ENCODE measurements around the gene CARNS1.

Gene CARNS1

GRCh38 chr11:67438158-67438902 is 22.9 kb downstream of the CARNS1 start:
- no peak overlapping the region for H2BK120ac ChIP-seq (ENCODE audit: low read depth, low read length)
- peaks cover 2 to 3% of the 10 kb centered on the region in 2 donors for H3K4me1 ChIP-seq (ENCODE audit: control insufficient read depth in 2 of 2, insufficient read depth in 1 of 2, low read depth in 1 of 2, low read length in 2 of 2)
- H3K4me2 ChIP-seq (ENCODE audit: insufficient read depth, low read length, poor library complexity, severe bottlenecking) = no peak overlapping the region
- no peak overlapping the region for H2BK15ac ChIP-seq (ENCODE audit: low read length)
- no peak overlapping the region for H3K18ac ChIP-seq (ENCODE audit: low read length)
- H3K4ac ChIP-seq (ENCODE audit: low read length) = no peak overlapping the region
- H2BK5ac ChIP-seq (ENCODE audit: low read length) = no peak overlapping the region
- no peak overlapping the region for H3K4me3 ChIP-seq (ENCODE audit: low read length in 2 of 2)
- no peak overlapping the region for H3K9ac ChIP-seq (ENCODE audit: low read depth, low read length, poor library complexity)
- H3K14ac ChIP-seq (ENCODE audit: low read length) = no peak overlapping the region
- WGBS, 2 donors (ENCODE audit: extremely low coverage in 2 of 2, insufficient read length in 2 of 2, insufficient replicate concordance in 1 of 2) = no CpG with 5 or more reads among the region's 41 CpGs
- H3K36me3 ChIP-seq (replicated peaks in 1 of 2; ENCODE audit: control insufficient read depth in 2 of 2, insufficient read depth in 2 of 2, low read length in 2 of 2) = peaks cover 37 to 73% of the 10 kb centered on the region in 2 donors
- peak overlapping the region; percentile 43 for H4K8ac ChIP-seq (ENCODE audit: low read depth, low read length)
- no peak overlapping the region for H3K27ac ChIP-seq (replicated peaks; ENCODE audit: low read length)
- no peak overlapping the region for H2AK5ac ChIP-seq (ENCODE audit: low read depth, low read length)
- H2AFZ ChIP-seq (ENCODE audit: low read length) = no peak overlapping the region
- H3K23ac ChIP-seq (ENCODE audit: low read depth, low read length, poor library complexity) = peak overlapping the region; percentile 65
- H4K91ac ChIP-seq (ENCODE audit: low read depth, low read length, poor library complexity) = no peak overlapping the region
- DNase-seq (ENCODE audit: low spot score) = no peak
- H2BK12ac ChIP-seq (ENCODE audit: low read length) = no peak overlapping the region
- H3K27me3 ChIP-seq (ENCODE audit: control insufficient read depth in 3 of 3, insufficient read depth in 3 of 3, low read depth in 1 of 3, low read length in 3 of 3) = peaks cover 0 to 3% (median 0%) of the 10 kb centered on the region in 3 experiments
- H3K9me3 ChIP-seq (replicated peaks in 1 of 2; ENCODE audit: control insufficient read depth in 2 of 2, insufficient read depth in 1 of 2, low read depth in 1 of 2, low read length in 2 of 2) = no peaks in the 10 kb centered on the region
- peaks cover 7% of the 10 kb centered on the region for H3K79me1 ChIP-seq (ENCODE audit: low read depth, low read length)

DNA sequence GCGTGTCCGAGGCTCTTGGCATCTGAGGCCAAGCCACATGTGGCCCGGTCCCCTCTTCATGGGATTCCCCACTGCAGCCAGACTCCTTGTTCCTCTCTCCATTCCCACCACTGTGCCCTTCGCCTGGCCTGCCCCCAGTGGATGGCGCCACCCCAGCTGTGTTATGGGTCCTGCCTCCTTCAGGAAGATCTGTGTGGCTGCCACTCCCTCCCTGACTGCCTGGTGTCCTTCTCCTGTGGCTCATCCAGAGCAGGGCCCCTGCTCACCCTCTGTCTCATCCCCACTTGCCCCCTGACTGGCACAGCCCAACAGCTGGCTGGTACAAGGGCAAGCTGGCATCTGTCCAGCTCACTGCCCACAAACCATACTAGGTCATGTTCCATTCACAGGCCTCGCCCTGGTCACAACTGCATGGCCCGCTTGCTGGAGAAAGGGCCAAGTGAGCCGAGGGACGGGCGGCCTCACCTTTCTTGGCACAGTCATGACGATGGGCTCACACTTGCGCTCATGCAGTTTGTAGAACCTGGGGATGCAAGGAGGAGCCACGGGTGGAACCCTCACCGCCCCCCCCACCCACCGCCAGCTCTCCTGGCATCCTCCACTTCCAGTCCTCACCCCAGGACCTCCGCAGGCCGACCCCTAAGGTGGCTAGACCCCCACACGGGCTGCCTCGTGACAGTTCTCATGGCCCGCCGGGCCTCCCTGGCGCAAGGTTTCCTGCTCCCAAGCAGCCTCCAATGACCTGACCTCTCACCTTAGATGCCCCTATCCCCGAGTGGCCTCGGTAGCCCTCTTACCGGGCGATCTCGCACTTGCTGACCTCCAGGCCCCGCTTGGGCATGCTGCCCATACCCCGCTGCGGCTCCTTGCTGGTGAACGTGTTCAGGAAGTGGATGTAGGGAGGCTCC is 24.1 kb downstream of the CARNS1 start:
- peak overlapping the region; percentile 72 for H4K91ac ChIP-seq (ENCODE audit: low read depth, low read length, poor library complexity)

GRCh38 chr11:67440229-67441097 is 25.0 kb downstream of the CARNS1 start:
- Histone ChIP-seq H2BK120ac (ENCODE audit: low read depth, low read length) (no peak overlapping the region), H3K4me3 (ENCODE audit: low read length in 2 of 2) (no peak overlapping the region), H2BK12ac (ENCODE audit: low read length) (no peak overlapping the region), H3K4me2 (ENCODE audit: insufficient read depth, low read length, poor library complexity, severe bottlenecking) (no peak overlapping the region), H3K9ac (ENCODE audit: low read depth, low read length, poor library complexity) (no peak overlapping the region), H3K36me3 (replicated peaks in 1 of 2; ENCODE audit: control insufficient read depth in 2 of 2, insufficient read depth in 2 of 2, low read length in 2 of 2) (peaks cover 23 to 54% of the 10 kb centered on the region in 2 donors), H2AK5ac (ENCODE audit: low read depth, low read length) (peak overlapping the region; percentile 8), H4K91ac (ENCODE audit: low read depth, low read length, poor library complexity) (no peak overlapping the region), H3K27me3 (ENCODE audit: control insufficient read depth in 3 of 3, insufficient read depth in 3 of 3, low read depth in 1 of 3, low read length in 3 of 3) (peaks cover 0 to 3% (median 0%) of the 10 kb centered on the region in 3 experiments), H4K8ac (ENCODE audit: low read depth, low read length) (no peak overlapping the region), H3K27ac (replicated peaks; ENCODE audit: low read length) (no peak overlapping the region), H3K4ac (ENCODE audit: low read length) (no peak overlapping the region), H3K18ac (ENCODE audit: low read length) (no peak overlapping the region), H2BK5ac (ENCODE audit: low read length) (no peak overlapping the region), H3K4me1 (ENCODE audit: control insufficient read depth in 2 of 2, insufficient read depth in 1 of 2, low read depth in 1 of 2, low read length in 2 of 2) (peaks cover 2 to 3% of the 10 kb centered on the region in 2 donors), H2AFZ (ENCODE audit: low read length) (no peak overlapping the region), H3K23ac (ENCODE audit: low read depth, low read length, poor library complexity) (peak overlapping the region; percentile 10), H3K14ac (ENCODE audit: low read length) (peak overlapping the region; percentile 71), H2BK15ac (ENCODE audit: low read length) (no peak overlapping the region), H3K9me3 (replicated peaks in 1 of 2; ENCODE audit: control insufficient read depth in 2 of 2, insufficient read depth in 1 of 2, low read depth in 1 of 2, low read length in 2 of 2) (no peaks in the 10 kb centered on the region), H3K79me1 (ENCODE audit: low read depth, low read length) (peaks cover 7% of the 10 kb centered on the region)
- DNase-seq (ENCODE audit: low spot score) = no peak
- WGBS, 2 donors (ENCODE audit: extremely low coverage in 2 of 2, insufficient read length in 2 of 2, insufficient replicate concordance in 1 of 2) = no CpG with 5 or more reads among the region's 17 CpGs

More for the DNA sequence above, 24.1 kb downstream of the CARNS1 start:
- Histone ChIP-seq H3K4me1 (ENCODE audit: control insufficient read depth in 2 of 2, insufficient read depth in 1 of 2, low read depth in 1 of 2, low read length in 2 of 2) (peaks cover 2 to 3% of the 10 kb centered on the region in 2 donors), H2BK5ac (ENCODE audit: low read length) (no peak overlapping the region), H2BK15ac (ENCODE audit: low read length) (no peak overlapping the region), H3K27ac (replicated peaks; ENCODE audit: low read length) (no peak overlapping the region), H3K9me3 (replicated peaks in 1 of 2; ENCODE audit: control insufficient read depth in 2 of 2, insufficient read depth in 1 of 2, low read depth in 1 of 2, low read length in 2 of 2) (no peaks in the 10 kb centered on the region), H3K9ac (ENCODE audit: low read depth, low read length, poor library complexity) (peak overlapping the region; percentile 9), H3K27me3 (ENCODE audit: control insufficient read depth in 3 of 3, insufficient read depth in 3 of 3, low read depth in 1 of 3, low read length in 3 of 3) (peaks cover 0 to 3% (median 0%) of the 10 kb centered on the region in 3 experiments), H2AK5ac (ENCODE audit: low read depth, low read length) (no peak overlapping the region), H3K4ac (ENCODE audit: low read length) (no peak overlapping the region), H3K4me2 (ENCODE audit: insufficient read depth, low read length, poor library complexity, severe bottlenecking) (no peak overlapping the region), H2BK120ac (ENCODE audit: low read depth, low read length) (no peak overlapping the region), H3K14ac (ENCODE audit: low read length) (peak overlapping the region; percentile 31), H2BK12ac (ENCODE audit: low read length) (no peak overlapping the region), H4K8ac (ENCODE audit: low read depth, low read length) (no peak overlapping the region), H3K36me3 (replicated peaks in 1 of 2; ENCODE audit: control insufficient read depth in 2 of 2, insufficient read depth in 2 of 2, low read length in 2 of 2) (peaks cover 26 to 61% of the 10 kb centered on the region in 2 donors), H3K4me3 (ENCODE audit: low read length in 2 of 2) (peak overlapping the region in 1 of 2 donors; percentile 56), H3K18ac (ENCODE audit: low read length) (no peak overlapping the region), H3K23ac (ENCODE audit: low read depth, low read length, poor library complexity) (peak overlapping the region; percentile 55), H3K79me1 (ENCODE audit: low read depth, low read length) (peaks cover 7% of the 10 kb centered on the region), H2AFZ (ENCODE audit: low read length) (no peak overlapping the region)
- DNase-seq (ENCODE audit: low spot score) = no peak
- WGBS, 2 donors (ENCODE audit: extremely low coverage in 2 of 2, insufficient read length in 2 of 2, insufficient replicate concordance in 1 of 2) = no CpG with 5 or more reads among the region's 31 CpGs

Data from neuronal stem cell (in vitro differentiated cells).